H1 (cell line): ENCODE results near the gene CCDC191. TPM values are rescaled to one million over a fixed set of nuclear protein-coding genes. Genes with fewer than 3 reads are reported as not detected.

Experiments
- CHD1 ChIP-seq: IDR thresholded peaks from 2 replicates; pipeline ENCODE4 v1.6.1; 2012; ENCODE audit warnings: low read depth, low read length, improper control_type of control experiment
- SAP30 ChIP-seq: fragments of 300-600 bp; sonication (generic); IDR thresholded peaks from 2 replicates; pipeline ENCODE4 v1.7.1; 2012; ENCODE audit warnings: low read length, moderate library complexity, mild to moderate bottlenecking, inconsistent platforms; ENCODE audit not compliant: insufficient read depth, insufficient replicate concordance
- SUZ12 ChIP-seq: fragments of 200-600 bp; sonication (generic); IDR thresholded peaks from 2 replicates; pipeline ENCODE4 v1.6.1; 2012; ENCODE audit warnings: mild to moderate bottlenecking, inconsistent platforms, low read length, moderate library complexity, mixed read lengths
- TBP ChIP-seq: IDR thresholded peaks from 2 replicates; pipeline ENCODE4 v1.6.1; 2011; ENCODE audit warnings: low read depth, low read length, improper control_type of control experiment
- polyA plus RNA-seq, 7 experiments: library from polyadenylated mRNA; depleted of rRNA in 3 of 7; stranded (reverse) in 5 of 7; unstranded in 2 of 7; fragments of >200 nt in 5 of 7; fragments of 200-250 nt in 2 of 7; gene quantifications; 1 replicate in 5 of 7; 2 replicates in 1 of 7; 4 replicates in 1 of 7; pipeline versions ENCODE4 v1.2.1 to v1.2.3, GENCODE V29; 2011 to 2013; ENCODE audit warnings: missing spikeins in 2 of 7, mixed read lengths in 2 of 7
- total RNA-seq: library from RNA; stranded (reverse); fragmentation: NEBNext Ultra II Directional; extraction: Animal tissue kit (Norgen Biotek cat#: 25700); gene quantifications from 2 replicates; pipeline ENCODE4 v1.2.1, GENCODE V29; 2021

CCDC191 gene
- total and polyA plus RNA-seq, 2 of the 8 experiments (the other 6 are each of a cell fraction or from before 2014, with no cell fraction given) = 0.65 to 1.3 TPM

DNA sequence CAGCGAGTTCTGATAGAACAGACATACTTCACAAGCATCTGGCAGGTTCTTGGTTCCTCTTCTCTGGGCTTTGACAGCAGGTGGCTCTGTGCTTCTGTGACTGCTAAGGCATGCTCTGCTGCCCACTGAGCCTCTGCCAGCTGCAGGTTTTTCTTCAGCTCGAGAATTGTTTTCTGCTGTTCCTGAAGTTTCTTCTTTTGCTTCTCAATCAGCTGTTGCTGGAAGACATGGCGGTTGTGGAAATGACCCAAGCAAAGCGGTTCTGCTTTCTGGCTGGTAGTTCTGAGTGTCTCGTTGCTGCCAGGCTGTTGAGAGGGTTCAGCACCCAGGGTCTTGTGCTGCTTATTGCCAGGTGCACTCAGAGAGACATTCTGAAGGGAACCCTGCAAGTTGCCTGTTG lies 50.8 kb downstream of the CCDC191 start (continued):
- TF ChIP-seq CHD1 (no peak), SUZ12 (no peak), TBP (no peak), SAP30 (no peak)
- TF ChIP-seq, all 59 proteins: peak for 0
